OCI-LY7 (cell line): Measurements from ENCODE around the gene CEP112. TPM values are rescaled to one million over a fixed set of nuclear protein-coding genes. Genes with fewer than 3 reads are reported as not detected.

Experiments
- BruUV-seq: library from RNA; stranded (reverse); fragments of 400-500 nt; replicated peaks from 2 replicates; lab custom pipeline; 2021; lab: Mats Ljungman, UMichigan
- CTCF ChIA-PET: fragments of 300-600 bp; sonication (Branson Sonifier 250); formaldehyde crosslinking; loops from one replicate; lab custom pipeline; 2022; ENCODE audit warnings: antibody characterized with exemption; ENCODE audit not compliant: unreplicated experiment; lab: Charles Lee
- POLR2A ChIA-PET: fragments of 300-600 bp; sonication (Branson Sonifier 250); formaldehyde crosslinking; loops from one replicate; lab custom pipeline; 2022; ENCODE audit warnings: antibody characterized with exemption; lab: Charles Lee
- DNase-seq: peaks from one replicate; pipeline ENCODE4 v3.0.0-alpha.2; 2015; ENCODE audit warnings: low spot score
- H2AFZ ChIP-seq: fragments of 200-600 bp; sonication (generic), shearing (Covaris generic); 2 replicates; pipeline ENCODE4 v1.6.1; 2014; ENCODE audit warnings: mild to moderate bottlenecking, antibody characterized with exemption, low read length, moderate library complexity
- H3K27ac ChIP-seq: fragments of 200-600 bp; sonication (generic); 2 replicates; pipeline ENCODE4 v1.5.1; 2014; ENCODE audit warnings: mixed run types, low read depth, mild to moderate bottlenecking, moderate library complexity, low read length, inconsistent platforms; ENCODE audit not compliant: poor library complexity, severe bottlenecking
- H3K36me3 ChIP-seq: fragments of 200-600 bp; sonication (generic); 2 replicates; pipeline ENCODE4 v1.6.1; 2014; ENCODE audit warnings: mild to moderate bottlenecking, antibody characterized with exemption, low read length, moderate library complexity, mixed read lengths; ENCODE audit not compliant: insufficient read depth
- H3K4me1 ChIP-seq: fragments of 200-600 bp; sonication (generic); 2 replicates; pipeline ENCODE4 v1.5.1; 2014; ENCODE audit warnings: mild to moderate bottlenecking, low read length; ENCODE audit not compliant: insufficient read depth, poor library complexity, severe bottlenecking
- H3K4me2 ChIP-seq: fragments of 200-600 bp; sonication (generic); 2 replicates; pipeline ENCODE4 v1.6.1; 2014; ENCODE audit warnings: mild to moderate bottlenecking, low read length
- H3K4me3 ChIP-seq: fragments of 200-600 bp; sonication (generic); 2 replicates; pipeline ENCODE4 v1.5.1; 2014; ENCODE audit warnings: mild to moderate bottlenecking, low read depth, low read length; ENCODE audit not compliant: poor library complexity, severe bottlenecking
- H3K79me2 ChIP-seq: fragments of 200-600 bp; sonication (generic); 2 replicates; pipeline ENCODE4 v1.6.1; 2016; ENCODE audit warnings: low read depth, mild to moderate bottlenecking, low read length, moderate library complexity, mixed read lengths; ENCODE audit not compliant: insufficient read depth
- H3K9me2 ChIP-seq: fragments of 200-600 bp; sonication (generic); 2 replicates; pipeline ENCODE4 v1.6.1; 2016; ENCODE audit warnings: mild to moderate bottlenecking, low read length, mixed read lengths; ENCODE audit not compliant: insufficient read depth
- H3K9me3 ChIP-seq: fragments of 200-600 bp; sonication (generic); 2 replicates; pipeline ENCODE4 v1.6.1; 2014; ENCODE audit warnings: mild to moderate bottlenecking, mixed run types, low read length, mixed read lengths
- H4K20me1 ChIP-seq: fragments of 200-600 bp; sonication (generic); 2 replicates; pipeline ENCODE4 v1.6.1; 2014; ENCODE audit warnings: mild to moderate bottlenecking, antibody characterized with exemption, low read length, moderate library complexity, mixed read lengths; ENCODE audit not compliant: insufficient read depth
- EZH2phosphoT487 ChIP-seq: fragments of 200-600 bp; sonication (generic); IDR thresholded peaks from 2 replicates; pipeline ENCODE4 v1.6.1; 2018; ENCODE audit warnings: low read depth, borderline replicate concordance, mild to moderate bottlenecking, mixed run types, antibody characterized with exemption, low read length, moderate library complexity, mixed read lengths
- intact Hi-C: fragments of 100-400 bp; cut with micrococcal nuclease; formaldehyde crosslinking; loops from one replicate; pipeline ENCODE4 v1.10.0; 2022; ENCODE audit not compliant: unreplicated experiment
- total RNA-seq, 2 experiments: library from RNA; depleted of rRNA in 1 of 2; stranded (reverse); fragments of >200 nt in 1 of 2; shearing (Covaris generic) in 1 of 2; gene quantifications; 2 replicates each; pipeline ENCODE4 v1.2.3, GENCODE V29; 2014 to 2022
- TF ChIP-seq, protein P1 (sequence below): fragments of 200-600 bp; sonication (generic); conservative IDR thresholded peaks from 2 replicates; pipeline ENCODE4 v1.5.1; 2014; ENCODE audit warnings: mild to moderate bottlenecking, antibody characterized with exemption, low read length, moderate library complexity, mixed read lengths

Gene CEP112
- total RNA-seq, 2 experiments from 2014 or later, result 2.7 to 6.9 TPM

DNA sequence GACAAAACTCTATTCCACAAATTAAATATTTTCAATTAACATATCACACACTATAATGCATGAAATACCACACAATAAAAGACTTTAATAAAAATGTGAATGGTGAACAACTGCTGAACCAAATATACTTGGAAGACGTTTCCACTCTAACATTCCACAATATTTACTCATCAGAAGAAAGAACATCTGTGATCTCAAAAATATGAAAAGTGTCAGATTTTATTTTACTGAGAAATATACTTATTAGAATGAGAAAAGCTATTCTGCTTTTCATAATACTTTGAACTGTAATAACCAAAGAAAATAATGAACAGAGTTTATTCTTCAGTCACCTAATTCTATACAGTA lies 448.7 kb downstream of the CEP112 start:
- DNase-seq, result no peak
- Histone ChIP-seq H4K20me1 (no peaks in the 10 kb centered on the region), H3K79me2 (no peaks in the 10 kb centered on the region), H3K27ac (no peak overlapping the region), H2AFZ (no peak overlapping the region), H3K4me1 (no peaks in the 10 kb centered on the region), H3K9me2 (no peaks in the 10 kb centered on the region), H3K9me3 (no peaks in the 10 kb centered on the region), H3K4me3 (no peak overlapping the region), H3K36me3 (no peaks in the 10 kb centered on the region), H3K4me2 (no peak overlapping the region)
- POLR2A ChIA-PET, result no interaction called here
- intact Hi-C loops, result no loop called here
- CTCF ChIA-PET, result interaction anchor here (0.5 kb wide), 1 partner anchor 80 kb away, joined by 3 read pairs; no protein-coding TSS in a partner anchor
- no TSS peak for BruUV-seq
- TF ChIP-seq EZH2phosphoT487, result no peak
- TF ChIP-seq, protein P1, sequence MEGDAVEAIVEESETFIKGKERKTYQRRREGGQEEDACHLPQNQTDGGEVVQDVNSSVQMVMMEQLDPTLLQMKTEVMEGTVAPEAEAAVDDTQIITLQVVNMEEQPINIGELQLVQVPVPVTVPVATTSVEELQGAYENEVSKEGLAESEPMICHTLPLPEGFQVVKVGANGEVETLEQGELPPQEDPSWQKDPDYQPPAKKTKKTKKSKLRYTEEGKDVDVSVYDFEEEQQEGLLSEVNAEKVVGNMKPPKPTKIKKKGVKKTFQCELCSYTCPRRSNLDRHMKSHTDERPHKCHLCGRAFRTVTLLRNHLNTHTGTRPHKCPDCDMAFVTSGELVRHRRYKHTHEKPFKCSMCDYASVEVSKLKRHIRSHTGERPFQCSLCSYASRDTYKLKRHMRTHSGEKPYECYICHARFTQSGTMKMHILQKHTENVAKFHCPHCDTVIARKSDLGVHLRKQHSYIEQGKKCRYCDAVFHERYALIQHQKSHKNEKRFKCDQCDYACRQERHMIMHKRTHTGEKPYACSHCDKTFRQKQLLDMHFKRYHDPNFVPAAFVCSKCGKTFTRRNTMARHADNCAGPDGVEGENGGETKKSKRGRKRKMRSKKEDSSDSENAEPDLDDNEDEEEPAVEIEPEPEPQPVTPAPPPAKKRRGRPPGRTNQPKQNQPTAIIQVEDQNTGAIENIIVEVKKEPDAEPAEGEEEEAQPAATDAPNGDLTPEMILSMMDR, result no peak

DNA sequence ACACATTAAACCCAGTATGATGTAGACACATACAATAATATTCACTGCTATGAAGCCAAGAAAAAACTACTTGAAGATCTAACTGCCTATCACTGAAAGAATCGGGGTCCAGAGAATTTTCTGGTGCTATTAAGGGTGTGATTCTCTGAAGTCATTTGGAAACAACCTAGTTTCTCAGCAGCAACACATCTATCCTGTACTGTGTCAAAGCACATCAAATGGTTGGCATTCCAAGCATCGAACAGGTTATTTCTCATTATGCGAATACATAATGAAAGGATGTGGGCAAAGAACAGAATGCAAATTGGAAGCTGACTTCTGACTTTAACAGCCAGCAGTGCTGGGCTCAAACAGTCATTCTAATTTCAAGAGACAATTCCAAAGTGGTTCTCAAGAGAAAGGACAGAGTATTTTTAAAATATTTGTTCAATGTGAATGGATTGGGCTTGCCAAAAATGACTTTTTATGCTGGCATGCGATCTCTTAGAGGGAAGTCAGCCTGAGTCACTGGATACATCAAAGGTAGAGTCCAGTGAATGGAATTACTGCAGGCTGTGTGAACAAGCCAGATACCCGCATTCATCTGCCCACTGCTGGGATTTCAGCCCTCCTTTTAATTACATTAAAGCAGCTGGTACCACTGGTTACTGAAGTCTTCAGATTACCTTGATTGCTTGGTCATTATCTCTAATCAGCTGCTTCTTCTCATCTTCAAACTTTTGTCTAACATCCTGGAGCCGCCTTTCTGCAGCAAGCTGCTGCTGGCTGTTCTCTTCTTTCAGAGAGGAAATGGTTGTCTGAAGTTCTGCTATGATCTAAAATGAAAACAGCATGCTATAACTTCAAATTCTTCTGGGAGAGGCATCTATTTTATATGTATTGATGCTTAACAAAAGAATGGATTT lies 449.3 kb downstream of the CEP112 start:
- CTCF ChIA-PET, result interaction anchor here (0.5 kb wide), 1 partner anchor 79 kb away, joined by 3 read pairs; no protein-coding TSS in a partner anchor
- no TSS peak for BruUV-seq
- H3K4me2 ChIP-seq, result no peak overlapping the region

More for the DNA sequence above, 449.3 kb downstream of the CEP112 start:
- Histone ChIP-seq H3K4me1 (no peaks in the 10 kb centered on the region), H4K20me1 (no peaks in the 10 kb centered on the region), H3K9me2 (no peaks in the 10 kb centered on the region), H3K9me3 (no peaks in the 10 kb centered on the region), H3K36me3 (no peaks in the 10 kb centered on the region), H3K79me2 (no peaks in the 10 kb centered on the region), H3K27ac (no peak overlapping the region), H3K4me3 (no peak overlapping the region), H2AFZ (no peak overlapping the region)
- no peak for DNase-seq
- TF ChIP-seq EZH2phosphoT487, result no peak
- TF ChIP-seq, protein P1, result no peak
- intact Hi-C loops, result no loop called here
- POLR2A ChIA-PET, result no interaction called here
